Fibroblast of mammary gland (primary cell): ENCODE results near the gene ASXL3.

Experiments
- DNase-seq: peaks from one replicate; pipeline ENCODE4 v3.0.0-alpha.2; 2010; ENCODE audit warnings: low read depth
- H3K4me3 ChIP-seq: 2 replicates; pipeline ENCODE4 v1.5.1; 2011; ENCODE audit warnings: low read depth, mild to moderate bottlenecking, low read length, moderate library complexity; ENCODE audit not compliant: control insufficient read depth
- TF ChIP-seq, protein P1 (sequence below): conservative IDR thresholded peaks from 2 replicates; pipeline ENCODE4 v1.5.1; 2011; ENCODE audit warnings: low read depth, low read length, inconsistent platforms; ENCODE audit not compliant: control insufficient read depth, insufficient read depth

The ASXL3 gene

DNA sequence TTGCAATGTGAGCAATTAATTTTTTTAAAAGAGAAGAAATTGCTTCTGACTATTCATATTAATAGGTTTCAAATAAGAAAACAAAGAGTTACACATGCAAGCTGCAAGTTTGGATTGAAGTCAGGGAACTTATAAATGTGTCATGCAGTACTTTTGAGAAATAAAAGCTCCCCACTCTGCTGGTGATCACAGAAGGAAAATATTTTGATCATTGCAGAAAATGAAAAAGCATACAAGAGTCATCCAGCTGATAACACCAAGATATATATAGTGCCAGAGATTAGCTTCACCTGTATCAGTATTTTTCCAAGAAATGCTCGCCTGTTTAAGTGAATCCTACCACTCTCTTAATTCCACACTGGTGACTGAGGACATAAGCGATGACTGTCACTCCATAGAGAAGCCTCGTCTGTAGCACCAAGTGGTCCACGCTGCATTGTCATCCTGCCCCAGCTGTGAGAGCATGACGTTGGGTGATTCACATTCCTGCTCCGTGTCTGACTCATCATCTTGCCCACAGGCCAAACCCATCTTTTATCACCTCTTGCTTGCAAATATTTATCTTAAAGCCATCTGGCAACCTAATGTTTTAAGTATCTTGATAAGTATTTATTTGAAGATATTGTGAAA is 178.0 kb downstream of the ASXL3 start:
- no peak overlapping the region for H3K4me3 ChIP-seq
- DNase-seq: peak; percentile 97
- TF ChIP-seq, protein P1, sequence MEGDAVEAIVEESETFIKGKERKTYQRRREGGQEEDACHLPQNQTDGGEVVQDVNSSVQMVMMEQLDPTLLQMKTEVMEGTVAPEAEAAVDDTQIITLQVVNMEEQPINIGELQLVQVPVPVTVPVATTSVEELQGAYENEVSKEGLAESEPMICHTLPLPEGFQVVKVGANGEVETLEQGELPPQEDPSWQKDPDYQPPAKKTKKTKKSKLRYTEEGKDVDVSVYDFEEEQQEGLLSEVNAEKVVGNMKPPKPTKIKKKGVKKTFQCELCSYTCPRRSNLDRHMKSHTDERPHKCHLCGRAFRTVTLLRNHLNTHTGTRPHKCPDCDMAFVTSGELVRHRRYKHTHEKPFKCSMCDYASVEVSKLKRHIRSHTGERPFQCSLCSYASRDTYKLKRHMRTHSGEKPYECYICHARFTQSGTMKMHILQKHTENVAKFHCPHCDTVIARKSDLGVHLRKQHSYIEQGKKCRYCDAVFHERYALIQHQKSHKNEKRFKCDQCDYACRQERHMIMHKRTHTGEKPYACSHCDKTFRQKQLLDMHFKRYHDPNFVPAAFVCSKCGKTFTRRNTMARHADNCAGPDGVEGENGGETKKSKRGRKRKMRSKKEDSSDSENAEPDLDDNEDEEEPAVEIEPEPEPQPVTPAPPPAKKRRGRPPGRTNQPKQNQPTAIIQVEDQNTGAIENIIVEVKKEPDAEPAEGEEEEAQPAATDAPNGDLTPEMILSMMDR: no peak

DNA sequence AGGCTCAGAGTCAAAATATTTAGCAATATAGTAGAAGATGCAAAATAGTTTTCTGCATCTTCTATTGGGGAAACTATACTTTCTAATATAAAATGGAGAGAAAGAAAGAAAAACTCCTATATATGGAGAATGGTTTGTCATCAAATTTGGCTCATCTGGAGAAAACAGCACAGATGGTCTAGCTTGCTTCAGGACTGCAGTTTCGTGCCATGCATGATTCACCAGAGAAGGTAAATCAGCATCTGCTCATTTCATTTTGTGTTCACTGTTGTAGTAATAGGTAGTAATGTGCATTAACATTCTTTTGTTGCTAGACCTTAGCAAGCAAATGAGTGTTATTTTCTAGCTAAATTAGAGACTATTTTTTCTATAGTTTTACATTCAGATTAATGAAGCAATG is 179.0 kb downstream of the ASXL3 start:
- TF ChIP-seq, protein P1: no peak
- peak; percentile 86 for DNase-seq
- no peak overlapping the region for H3K4me3 ChIP-seq

DNA sequence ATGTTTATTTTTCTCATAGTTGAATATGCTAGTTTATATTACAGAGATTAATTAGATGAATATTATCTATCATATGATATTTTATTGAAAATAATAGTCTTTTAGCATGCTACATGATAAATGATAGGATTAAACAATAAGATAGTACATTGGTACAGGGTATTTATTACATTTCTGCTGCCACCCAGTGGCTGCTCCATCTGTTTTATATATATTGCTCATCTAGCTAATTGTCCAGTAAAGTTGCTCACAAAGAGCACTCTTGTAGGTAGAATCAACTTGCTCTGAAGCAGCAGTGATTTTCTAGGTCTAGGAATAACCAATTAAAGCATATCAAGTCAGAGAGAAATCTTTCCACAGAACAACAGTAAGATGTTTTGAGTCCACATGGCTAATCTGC is 183.3 kb downstream of the ASXL3 start:
- DNase-seq: peak; percentile 59
- TF ChIP-seq, protein P1: peak; percentile 41
- H3K4me3 ChIP-seq: no peak overlapping the region

DNA sequence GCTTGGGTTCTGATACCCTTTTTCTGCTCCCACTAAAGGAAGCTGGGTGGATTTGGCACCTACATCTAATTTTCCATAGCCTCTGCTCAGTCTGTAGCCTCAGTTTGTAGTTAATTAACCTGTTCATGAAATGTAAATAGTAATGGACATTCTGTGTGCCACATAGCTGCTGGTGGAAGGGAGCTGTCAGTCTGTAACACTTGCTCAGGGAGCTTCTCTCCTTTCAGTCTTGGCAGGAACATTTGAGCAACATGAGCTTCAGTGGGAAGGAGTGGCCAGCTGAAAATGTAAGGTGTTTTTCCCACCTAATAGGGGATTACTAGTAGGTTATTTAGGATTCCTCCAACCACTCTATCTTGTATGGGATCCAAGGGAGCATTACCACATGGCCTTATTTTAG is 203.4 kb downstream of the ASXL3 start:
- H3K4me3 ChIP-seq: no peak overlapping the region
- TF ChIP-seq, protein P1: no peak
- DNase-seq: no peak
